ENCODE results near the gene CDC20. TPM values are rescaled to one million over a fixed set of nuclear protein-coding genes. Genes with fewer than 3 reads are reported as not detected.
"Not testable (repeated sequence)": the region's sequence is repeated elsewhere in the genome, so short reads cannot be mapped to it uniquely, and the experiment has no call there.

CDC20 gene
- total RNA-seq, 2 donors from 2014 or later: 0.35 to 0.41 TPM

DNA sequence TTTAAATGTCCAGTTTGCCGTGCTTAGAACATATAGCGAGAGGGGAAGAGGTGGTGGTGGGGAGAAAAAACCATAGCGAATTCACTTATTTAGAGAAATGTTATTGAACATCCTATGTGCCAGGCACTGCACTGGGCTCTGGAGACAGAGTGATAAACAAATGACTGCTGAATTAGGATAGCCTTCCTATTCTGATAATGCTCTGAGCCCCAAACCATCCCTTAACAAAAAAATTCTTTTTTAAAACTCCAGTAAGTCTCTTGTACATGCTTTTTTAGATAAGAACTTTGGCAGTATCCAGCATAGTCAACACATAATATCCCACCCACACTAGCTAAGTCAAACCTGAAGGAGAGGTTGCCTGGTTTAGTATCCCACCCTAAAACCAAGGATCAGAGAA is 39.4 kb downstream of the CDC20 start:
- ATAC-seq (ENCODE audit: insufficient number of reproducible peaks, low FRiP score, low read depth): no peak
- Histone ChIP-seq H3K36me3 (no peaks in the 10 kb centered on the region), H3K4me3 (no peak overlapping the region), H3K27me3 (replicated peaks; ENCODE audit: insufficient read depth) (no peaks in the 10 kb centered on the region), H3K27ac (no peak overlapping the region), H3K9me3 (no peaks in the 10 kb centered on the region), H3K4me1 (ENCODE audit: control insufficient read depth in 1 of 2, low read depth in 2 of 2) (no peaks in the 10 kb centered on the region)
- TF ChIP-seq, protein P1, sequence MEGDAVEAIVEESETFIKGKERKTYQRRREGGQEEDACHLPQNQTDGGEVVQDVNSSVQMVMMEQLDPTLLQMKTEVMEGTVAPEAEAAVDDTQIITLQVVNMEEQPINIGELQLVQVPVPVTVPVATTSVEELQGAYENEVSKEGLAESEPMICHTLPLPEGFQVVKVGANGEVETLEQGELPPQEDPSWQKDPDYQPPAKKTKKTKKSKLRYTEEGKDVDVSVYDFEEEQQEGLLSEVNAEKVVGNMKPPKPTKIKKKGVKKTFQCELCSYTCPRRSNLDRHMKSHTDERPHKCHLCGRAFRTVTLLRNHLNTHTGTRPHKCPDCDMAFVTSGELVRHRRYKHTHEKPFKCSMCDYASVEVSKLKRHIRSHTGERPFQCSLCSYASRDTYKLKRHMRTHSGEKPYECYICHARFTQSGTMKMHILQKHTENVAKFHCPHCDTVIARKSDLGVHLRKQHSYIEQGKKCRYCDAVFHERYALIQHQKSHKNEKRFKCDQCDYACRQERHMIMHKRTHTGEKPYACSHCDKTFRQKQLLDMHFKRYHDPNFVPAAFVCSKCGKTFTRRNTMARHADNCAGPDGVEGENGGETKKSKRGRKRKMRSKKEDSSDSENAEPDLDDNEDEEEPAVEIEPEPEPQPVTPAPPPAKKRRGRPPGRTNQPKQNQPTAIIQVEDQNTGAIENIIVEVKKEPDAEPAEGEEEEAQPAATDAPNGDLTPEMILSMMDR (IDR thresholded peaks at IDR 0.05): no peak
- DNase-seq (ENCODE audit: low spot score): no peak

DNA sequence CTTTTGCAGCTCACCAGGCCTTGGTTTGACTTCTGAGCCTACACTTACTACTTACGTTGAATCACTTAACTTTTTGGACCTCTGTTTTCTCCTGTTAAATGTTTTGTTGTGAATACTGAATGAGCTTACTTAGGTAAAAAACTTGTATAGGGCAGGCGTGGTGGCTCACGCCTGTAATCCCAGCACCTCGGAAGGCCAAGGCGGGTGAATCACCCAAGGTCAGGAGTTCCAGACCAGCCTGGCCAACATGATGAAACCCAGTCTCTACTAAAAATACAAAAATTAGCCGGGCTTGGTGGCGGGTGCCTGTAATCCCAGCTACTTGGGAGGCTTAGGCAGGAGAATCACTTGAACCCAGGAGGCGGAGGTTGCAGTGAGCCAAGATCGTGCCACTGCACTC is 41.7 kb downstream of the CDC20 start:
- not testable (repeated sequence) for H3K4me1 ChIP-seq (ENCODE audit: control insufficient read depth in 1 of 2, low read depth in 2 of 2); H3K27ac ChIP-seq; DNase-seq (ENCODE audit: low spot score); ATAC-seq (ENCODE audit: insufficient number of reproducible peaks, low FRiP score, low read depth); H3K4me3 ChIP-seq; H3K27me3 ChIP-seq (replicated peaks; ENCODE audit: insufficient read depth); H3K9me3 ChIP-seq
- peaks cover 19% of the 10 kb centered on the region for H3K36me3 ChIP-seq

DNA sequence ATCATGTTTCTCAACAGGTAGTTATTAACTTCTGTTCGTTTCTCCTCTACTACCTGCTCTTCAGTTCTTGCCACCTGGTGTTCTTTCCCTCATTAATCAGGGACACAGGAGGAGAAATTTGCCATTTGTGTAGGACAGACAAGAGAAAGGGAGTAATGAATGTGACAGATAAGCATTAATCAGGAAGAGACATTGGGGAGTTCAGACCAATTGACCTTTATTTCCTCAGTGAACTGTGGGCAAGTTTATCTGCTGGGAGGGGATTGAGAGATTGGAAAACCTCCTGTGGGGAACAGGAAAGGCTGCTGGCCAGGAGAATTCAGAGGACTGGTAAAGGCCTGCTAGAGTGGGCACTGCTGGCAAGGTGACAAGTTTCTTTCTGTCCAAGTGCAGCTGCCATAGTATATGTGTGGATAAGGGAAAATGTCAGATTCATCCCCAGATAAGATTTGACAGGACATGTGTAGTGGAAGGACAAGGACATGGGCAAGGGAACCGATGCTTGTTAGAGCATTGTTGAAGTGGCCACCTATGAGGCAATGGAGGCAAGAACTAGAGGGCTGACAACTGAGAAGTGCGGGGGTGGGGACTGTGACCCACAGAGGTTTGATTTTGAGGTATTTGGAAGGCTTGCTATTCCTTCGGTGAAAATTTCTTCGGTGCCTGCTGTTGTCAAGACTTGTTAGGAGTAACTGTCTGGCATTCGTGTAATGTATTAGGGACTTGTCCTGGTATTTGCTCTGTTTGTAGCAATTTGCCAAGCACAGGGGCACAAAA is 43.5 kb downstream of the CDC20 start:
- H3K27ac ChIP-seq: no peak overlapping the region
- no peaks in the 10 kb centered on the region for H3K27me3 ChIP-seq (replicated peaks; ENCODE audit: insufficient read depth)
- no peak overlapping the region for H3K4me3 ChIP-seq
- TF ChIP-seq, protein P1 (IDR thresholded peaks at IDR 0.05): no peak
- H3K9me3 ChIP-seq: no peaks in the 10 kb centered on the region
- no peaks in the 10 kb centered on the region for H3K4me1 ChIP-seq (ENCODE audit: control insufficient read depth in 1 of 2, low read depth in 2 of 2)
- peaks cover 38% of the 10 kb centered on the region for H3K36me3 ChIP-seq
- DNase-seq (ENCODE audit: low spot score) (no peak), ATAC-seq (ENCODE audit: insufficient number of reproducible peaks, low FRiP score, low read depth) (no peak)

DNA sequence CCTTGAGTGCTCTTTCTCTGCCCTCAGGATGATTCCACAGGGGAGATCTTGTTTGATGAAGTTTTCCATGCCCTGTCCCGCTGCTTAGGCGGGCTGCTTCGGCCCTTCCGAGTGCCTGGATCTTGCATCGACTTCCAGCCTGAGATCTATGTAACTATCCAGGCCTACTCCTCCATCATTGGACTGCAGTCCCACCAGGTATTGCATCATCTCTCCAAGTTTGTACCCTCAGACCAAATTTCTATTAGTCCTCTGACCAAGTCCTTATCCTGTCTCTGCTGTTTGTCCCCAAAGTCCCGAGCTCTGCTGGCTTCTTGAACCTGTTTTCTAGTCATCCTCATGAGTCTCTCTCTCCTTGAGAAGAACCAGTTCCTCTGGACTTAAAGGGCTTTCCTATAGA is 45.6 kb downstream of the CDC20 start:
- Histone ChIP-seq H3K36me3 (peaks cover 46% of the 10 kb centered on the region), H3K4me3 (no peak overlapping the region), H3K27me3 (replicated peaks; ENCODE audit: insufficient read depth) (no peaks in the 10 kb centered on the region), H3K9me3 (no peaks in the 10 kb centered on the region), H3K27ac (no peak overlapping the region), H3K4me1 (ENCODE audit: control insufficient read depth in 1 of 2, low read depth in 2 of 2) (no peaks in the 10 kb centered on the region)
- ATAC-seq (ENCODE audit: insufficient number of reproducible peaks, low FRiP score, low read depth) (no peak), DNase-seq (ENCODE audit: low spot score) (no peak)
- TF ChIP-seq, protein P1 (IDR thresholded peaks at IDR 0.05): no peak

DNA sequence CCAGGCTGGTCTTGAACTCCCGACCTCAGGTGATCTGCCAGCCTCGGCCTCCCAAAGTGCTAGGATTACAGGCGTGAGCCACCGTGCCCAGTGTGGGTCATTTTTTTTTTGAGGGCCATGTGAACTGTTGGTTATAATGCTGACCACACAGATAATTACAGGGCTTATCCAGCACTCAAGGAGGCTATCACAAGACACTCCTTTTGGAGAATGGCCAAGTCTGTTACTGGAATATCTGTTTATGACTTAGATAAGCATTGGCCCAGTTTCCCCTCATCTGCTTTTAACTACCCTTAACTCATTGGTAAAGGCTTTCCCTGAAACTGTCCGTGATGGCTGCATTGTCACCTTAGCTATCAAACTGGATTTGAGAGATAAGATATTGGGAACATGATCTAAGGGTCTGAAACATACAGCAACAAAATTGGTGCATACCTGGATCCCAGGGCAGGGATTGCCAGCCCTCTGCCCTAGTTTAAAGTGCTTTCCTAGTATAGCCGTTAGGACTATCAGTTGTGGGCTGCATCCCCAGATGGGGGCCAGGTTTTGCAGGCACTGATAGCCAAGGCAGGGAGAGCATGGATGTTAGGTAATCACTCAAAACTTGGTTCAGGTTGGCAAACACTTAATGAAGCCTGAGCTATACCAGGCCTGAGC is 46.6 kb downstream of the CDC20 start:
- Histone ChIP-seq H3K36me3 (peaks cover 46% of the 10 kb centered on the region), H3K4me3 (no peak overlapping the region), H3K4me1 (ENCODE audit: control insufficient read depth in 1 of 2, low read depth in 2 of 2) (no peaks in the 10 kb centered on the region), H3K27ac (no peak overlapping the region), H3K9me3 (no peaks in the 10 kb centered on the region), H3K27me3 (replicated peaks; ENCODE audit: insufficient read depth) (no peaks in the 10 kb centered on the region)
- DNase-seq (ENCODE audit: low spot score) (no peak), ATAC-seq (ENCODE audit: insufficient number of reproducible peaks, low FRiP score, low read depth) (no peak)
- TF ChIP-seq, protein P1 (IDR thresholded peaks at IDR 0.05): no peak

Data from thoracic aorta (tissue), 2 donors.